ENCODE results near the gene MOB3B. TPM values are rescaled to one million over a fixed set of nuclear protein-coding genes. Genes with fewer than 3 reads are reported as not detected.

Gene MOB3B
- total and polyA plus RNA-seq, 2 donors, result 2.3 to 7.8 TPM

- 95% methylated on average over 7 of the region's 7 CpGs for WGBS
Measured at GRCh38 chr9:27282269-27282668, 247.3 kb downstream of the MOB3B start.

GRCh38 chr9:27280860-27281259 is 248.8 kb downstream of the MOB3B start:
- Histone ChIP-seq H3K27ac (ENCODE audit: low read depth in 1 of 2, low read length in 1 of 2) (no peak overlapping the region), H3K4me1 (ENCODE audit: control insufficient read depth in 2 of 2, insufficient read depth in 2 of 2, low read length in 2 of 2) (no peaks in the 10 kb centered on the region), H3K36me3 (ENCODE audit: control insufficient read depth in 2 of 2, insufficient read depth in 2 of 2, low read length in 1 of 2) (no peaks in the 10 kb centered on the region), H3K4me3 (ENCODE audit: low read length in 2 of 2) (no peak overlapping the region), H3K9me3 (ENCODE audit: control insufficient read depth in 2 of 2, insufficient read depth in 1 of 2, low read length in 1 of 2) (no peaks in the 10 kb centered on the region), H3K27me3 (ENCODE audit: control insufficient read depth in 2 of 2, insufficient read depth in 1 of 2, low read length in 1 of 2) (no peaks in the 10 kb centered on the region)
- DNase-seq (ENCODE audit: low read depth in 6 of 9, low spot score in 9 of 9), result no peak
- WGBS, result 30% methylated on average over 5 of the region's 5 CpGs

More at GRCh38 chr9:27282269-27282668, 247.3 kb downstream of the MOB3B start:
- Histone ChIP-seq H3K36me3 (ENCODE audit: control insufficient read depth in 2 of 2, insufficient read depth in 2 of 2, low read length in 1 of 2) (no peaks in the 10 kb centered on the region), H3K9me3 (ENCODE audit: control insufficient read depth in 2 of 2, insufficient read depth in 1 of 2, low read length in 1 of 2) (no peaks in the 10 kb centered on the region), H3K27me3 (ENCODE audit: control insufficient read depth in 2 of 2, insufficient read depth in 1 of 2, low read length in 1 of 2) (no peaks in the 10 kb centered on the region), H3K4me1 (ENCODE audit: control insufficient read depth in 2 of 2, insufficient read depth in 2 of 2, low read length in 2 of 2) (no peaks in the 10 kb centered on the region), H3K27ac (ENCODE audit: low read depth in 1 of 2, low read length in 1 of 2) (no peak overlapping the region), H3K4me3 (ENCODE audit: low read length in 2 of 2) (no peak overlapping the region)
- DNase-seq (ENCODE audit: low read depth in 6 of 9, low spot score in 9 of 9), result no peak

GRCh38 chr9:27280249-27280648 is 249.4 kb downstream of the MOB3B start:
- 95% methylated on average over 16 of the region's 16 CpGs for WGBS
- Histone ChIP-seq H3K27me3 (ENCODE audit: control insufficient read depth in 2 of 2, insufficient read depth in 1 of 2, low read length in 1 of 2) (no peaks in the 10 kb centered on the region), H3K9me3 (ENCODE audit: control insufficient read depth in 2 of 2, insufficient read depth in 1 of 2, low read length in 1 of 2) (no peaks in the 10 kb centered on the region), H3K4me1 (ENCODE audit: control insufficient read depth in 2 of 2, insufficient read depth in 2 of 2, low read length in 2 of 2) (no peaks in the 10 kb centered on the region), H3K27ac (ENCODE audit: low read depth in 1 of 2, low read length in 1 of 2) (no peak overlapping the region), H3K36me3 (ENCODE audit: control insufficient read depth in 2 of 2, insufficient read depth in 2 of 2, low read length in 1 of 2) (no peaks in the 10 kb centered on the region), H3K4me3 (ENCODE audit: low read length in 2 of 2) (no peak overlapping the region)
- DNase-seq (ENCODE audit: low read depth in 6 of 9, low spot score in 9 of 9), result no peak

GRCh38 chr9:27279611-27280010 is 250.0 kb downstream of the MOB3B start:
- Histone ChIP-seq H3K27ac (ENCODE audit: low read depth in 1 of 2, low read length in 1 of 2) (no peak overlapping the region), H3K36me3 (ENCODE audit: control insufficient read depth in 2 of 2, insufficient read depth in 2 of 2, low read length in 1 of 2) (no peaks in the 10 kb centered on the region)
- WGBS, result 95% methylated on average over 3 of the region's 3 CpGs

GRCh38 chr9:27278374-27278773 is 251.2 kb downstream of the MOB3B start:
- Histone ChIP-seq H3K4me1 (ENCODE audit: control insufficient read depth in 2 of 2, insufficient read depth in 2 of 2, low read length in 2 of 2) (no peaks in the 10 kb centered on the region), H3K27me3 (ENCODE audit: control insufficient read depth in 2 of 2, insufficient read depth in 1 of 2, low read length in 1 of 2) (no peaks in the 10 kb centered on the region), H3K27ac (ENCODE audit: low read depth in 1 of 2, low read length in 1 of 2) (no peak overlapping the region), H3K36me3 (ENCODE audit: control insufficient read depth in 2 of 2, insufficient read depth in 2 of 2, low read length in 1 of 2) (no peaks in the 10 kb centered on the region), H3K9me3 (ENCODE audit: control insufficient read depth in 2 of 2, insufficient read depth in 1 of 2, low read length in 1 of 2) (no peaks in the 10 kb centered on the region), H3K4me3 (ENCODE audit: low read length in 2 of 2) (no peak overlapping the region)
- DNase-seq (ENCODE audit: low read depth in 6 of 9, low spot score in 9 of 9), result no peak
- WGBS, result 92% methylated on average over 1 of the region's 1 CpG

More at GRCh38 chr9:27279611-27280010, 250.0 kb downstream of the MOB3B start:
- no peaks in the 10 kb centered on the region for H3K9me3 ChIP-seq (ENCODE audit: control insufficient read depth in 2 of 2, insufficient read depth in 1 of 2, low read length in 1 of 2)
- no peaks in the 10 kb centered on the region for H3K4me1 ChIP-seq (ENCODE audit: control insufficient read depth in 2 of 2, insufficient read depth in 2 of 2, low read length in 2 of 2)
- no peaks in the 10 kb centered on the region for H3K27me3 ChIP-seq (ENCODE audit: control insufficient read depth in 2 of 2, insufficient read depth in 1 of 2, low read length in 1 of 2)
- DNase-seq (ENCODE audit: low read depth in 6 of 9, low spot score in 9 of 9), result no peak
- no peak overlapping the region for H3K4me3 ChIP-seq (ENCODE audit: low read length in 2 of 2)

- no peak overlapping the region for H3K4me3 ChIP-seq (ENCODE audit: low read length in 2 of 2)
- H3K36me3 ChIP-seq (ENCODE audit: control insufficient read depth in 2 of 2, insufficient read depth in 2 of 2, low read length in 1 of 2), result no peaks in the 10 kb centered on the region
- H3K4me1 ChIP-seq (ENCODE audit: control insufficient read depth in 2 of 2, insufficient read depth in 2 of 2, low read length in 2 of 2), result no peaks in the 10 kb centered on the region
- 58% methylated on average over 12 of the region's 12 CpGs for WGBS
- no peak overlapping the region for H3K27ac ChIP-seq (ENCODE audit: low read depth in 1 of 2, low read length in 1 of 2)
- no peaks in the 10 kb centered on the region for H3K27me3 ChIP-seq (ENCODE audit: control insufficient read depth in 2 of 2, insufficient read depth in 1 of 2, low read length in 1 of 2)
- no peaks in the 10 kb centered on the region for H3K9me3 ChIP-seq (ENCODE audit: control insufficient read depth in 2 of 2, insufficient read depth in 1 of 2, low read length in 1 of 2)
- peak; percentile 7 to 56 (median 11) for DNase-seq (ENCODE audit: low read depth in 6 of 9, low spot score in 9 of 9)
Measured at GRCh38 chr9:27276193-27277030, 253.2 kb downstream of the MOB3B start.

Other genes with a start within 250 kb of the MOB3B start
- 0.05 TPM for gene EQTN, start 232.7 kb downstream of the MOB3B start, total RNA-seq
- gene EQTN, start 232.7 kb downstream of the MOB3B start, polyA plus RNA-seq, result 0.21 TPM
- not detected for gene IFNK, start 5.5 kb downstream of the MOB3B start, total RNA-seq
- 0.52 TPM for gene IFNK, start 5.5 kb downstream of the MOB3B start, polyA plus RNA-seq
- 18.7 TPM for gene C9orf72, start 43.7 kb upstream of the MOB3B start, total RNA-seq
- gene C9orf72, start 43.7 kb upstream of the MOB3B start, polyA plus RNA-seq, result 38.1 TPM